Measurements from ENCODE around the gene HAND1. TPM values are rescaled to one million over a fixed set of nuclear protein-coding genes. Genes with fewer than 3 reads are reported as not detected.

The HAND1 gene
- total and polyA plus RNA-seq, 9 of the 15 experiments (the other 6 are each of a cell fraction or from before 2014, with no cell fraction given) = not detected

GRCh38 chr5:154447089-154447725 is 30.8 kb downstream of the HAND1 start:
- H3K27me3 ChIP-seq (ENCODE audit: control insufficient read depth in 2 of 2, insufficient read depth in 2 of 2, low read length in 2 of 2) = no peaks in the 10 kb centered on the region
- peaks cover 8 to 19% of the 10 kb centered on the region in 2 experiments; a peak in 4 of 5 replicates for H3K4me1 ChIP-seq (replicated peaks in 1 of 2; ENCODE audit: control insufficient read depth in 2 of 2, insufficient read depth in 2 of 2, low read length in 2 of 2)
- CTCF ChIA-PET (ENCODE audit: low intra/inter-chr PET ratio) = no interaction called here
- no peak overlapping the region for H2AFZ ChIP-seq (ENCODE audit: low read depth, low read length)
- no peak for DNase-seq (ENCODE audit: extremely low read depth in 1 of 4, low spot score in 3 of 4)
- no peaks in the 10 kb centered on the region for H3K9me3 ChIP-seq (replicated peaks; ENCODE audit: control insufficient read depth, insufficient read depth, low read depth, low read length)
- TSS peak; percentile 52 for BruUV-seq (replicated peaks)
- intact Hi-C loops (cut with micrococcal nuclease) (loop anchor here (5.0 kb wide), 1 partner anchor 250 kb away; no protein-coding TSS in a partner anchor), in situ Hi-C loops (cut with MboI) (no loop called here)
- H4K20me1 ChIP-seq (replicated peaks; ENCODE audit: control insufficient read depth, insufficient read depth, low read length) = peaks cover 13% of the 10 kb centered on the region
- WGBS (ENCODE audit: insufficient coverage, low coverage, missing lambda C conversion rate) = 10% methylated on average over 10 of the region's 10 CpGs
- no peak overlapping the region for H3K27ac ChIP-seq (ENCODE audit: extremely low read depth, low read depth, low read length)
- H3K79me2 ChIP-seq (ENCODE audit: control insufficient read depth, insufficient read depth, low read length) = peaks cover 39% of the 10 kb centered on the region
- H3K9ac ChIP-seq (ENCODE audit: insufficient read depth in 1 of 2, low read depth in 2 of 2, low read length in 2 of 2) = peak overlapping the region in 1 of 2 experiments; percentile 57; a peak in 2 of 4 replicates
- H3K36me3 ChIP-seq (ENCODE audit: control insufficient read depth, insufficient read depth, low read length) = peaks cover 27% of the 10 kb centered on the region
- ATAC-seq = no peak
- POLR2A ChIA-PET = interaction anchor here (0.6 to 1.8 kb wide), 3 partner anchors 11 to 257 kb away, joined by 3 to 8 read pairs (median 3); no protein-coding TSS in a partner anchor
- no peaks in the 10 kb centered on the region for H3K9me1 ChIP-seq (ENCODE audit: control insufficient read depth, insufficient read depth, low read length)
- H3K4me2 ChIP-seq (ENCODE audit: insufficient read depth, low read length) = peak overlapping the region; percentile 99
- peak overlapping the region; percentile 60 for H3K4me3 ChIP-seq
- TF ChIP-seq, protein P1, sequence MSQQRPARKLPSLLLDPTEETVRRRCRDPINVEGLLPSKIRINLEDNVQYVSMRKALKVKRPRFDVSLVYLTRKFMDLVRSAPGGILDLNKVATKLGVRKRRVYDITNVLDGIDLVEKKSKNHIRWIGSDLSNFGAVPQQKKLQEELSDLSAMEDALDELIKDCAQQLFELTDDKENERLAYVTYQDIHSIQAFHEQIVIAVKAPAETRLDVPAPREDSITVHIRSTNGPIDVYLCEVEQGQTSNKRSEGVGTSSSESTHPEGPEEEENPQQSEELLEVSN (IDR thresholded peaks at IDR 0.05; ENCODE audit: borderline replicate concordance in 1 of 2, extremely low read depth in 1 of 2, insufficient read depth in 1 of 2, insufficient read length in 1 of 2, low read depth in 1 of 2, low read length in 1 of 2, poor library complexity in 1 of 2, severe bottlenecking in 1 of 2) = no peak
- TF ChIP-seq NFIC (IDR thresholded peaks at IDR 0.05) (no peak), SIN3A (IDR thresholded peaks at IDR 0.05; ENCODE audit: borderline replicate concordance in 2 of 2, control insufficient read depth in 1 of 2, low read depth in 2 of 2, low read length in 2 of 2) (0 out of 4 replicates have a peak, but pooled peaks of 1 of the 2 experiments have one; percentile 36)
- no peak for FAIRE-seq
